IMR-90 (cell line): ENCODE measurements around the gene NR6A1. TPM values are rescaled to one million over a fixed set of nuclear protein-coding genes. Genes with fewer than 3 reads are reported as not detected.

Experiments
- ATAC-seq: fragments of 200-7000 bp; cut with Tn5 transposase; 2 replicates; pipeline ENCODE4 v1.9.1; 2020; ENCODE audit warnings: low read depth, mild to moderate bottlenecking, moderate library complexity
- BruUV-seq: library from RNA; stranded (reverse); fragments of 400-500 nt; replicated peaks from 2 replicates; lab custom pipeline; 2021; lab: Mats Ljungman, UMichigan
- CTCF ChIA-PET: fragments of 300-600 bp; formaldehyde crosslinking; extraction: SDS; loops from one replicate; lab custom pipeline; 2021; ENCODE audit warnings: antibody characterized with exemption; lab: Yijun Ruan, JAX
- POLR2A ChIA-PET: fragments of 300-600 bp; sonication (Branson Sonifier 250); formaldehyde crosslinking; loops from one replicate; lab custom pipeline; 2022; ENCODE audit warnings: antibody characterized with exemption; ENCODE audit not compliant: unreplicated experiment; lab: Charles Lee
- DNase-seq: peaks from one replicate; pipeline ENCODE4 v3.0.0; 2013
- H2AFZ ChIP-seq: replicated peaks from 2 replicates; pipeline ENCODE3; 2013; ENCODE audit warnings: low read length, mild to moderate bottlenecking; ENCODE audit not compliant: poor library complexity
- H2AK5ac ChIP-seq: 2 replicates; pipeline ENCODE4 v1.6.1; 2013; ENCODE audit warnings: low read depth, low read length, inconsistent platforms
- H2AK9ac ChIP-seq: replicated peaks from 2 replicates; pipeline ENCODE3; 2013; ENCODE audit warnings: mild to moderate bottlenecking, low read depth, low read length, moderate library complexity; ENCODE audit not compliant: poor library complexity
- H2BK120ac ChIP-seq: 2 replicates; pipeline ENCODE4 v1.6.1; 2013; ENCODE audit warnings: low read depth, low read length, inconsistent platforms
- H2BK15ac ChIP-seq: 3 replicates; pipeline ENCODE4 v1.6.1; 2013; ENCODE audit warnings: low read depth, low read length, inconsistent platforms
- H2BK20ac ChIP-seq: 2 replicates; pipeline ENCODE4 v1.6.1; 2013; ENCODE audit warnings: low read depth, mild to moderate bottlenecking, inconsistent platforms, low read length, moderate library complexity
- H2BK5ac ChIP-seq: 2 replicates; pipeline ENCODE4 v1.6.1; 2013; ENCODE audit warnings: mild to moderate bottlenecking, low read depth, low read length, inconsistent platforms; ENCODE audit not compliant: poor library complexity, severe bottlenecking
- H3K14ac ChIP-seq: replicated peaks from 2 replicates; pipeline ENCODE4 v1.6.1; 2013; ENCODE audit warnings: low read depth, low read length, inconsistent platforms
- H3K18ac ChIP-seq: 2 replicates; pipeline ENCODE4 v1.6.1; 2013; ENCODE audit warnings: low read depth, low read length, control low read depth
- H3K23ac ChIP-seq: 2 replicates; pipeline ENCODE4 v1.6.1; 2013; ENCODE audit warnings: low read depth, low read length, inconsistent platforms
- H3K27ac ChIP-seq: 2 replicates; pipeline ENCODE4 v1.5.1; 2013; ENCODE audit warnings: mild to moderate bottlenecking, control low read depth, low read length; ENCODE audit not compliant: insufficient read depth
- H3K27me3 ChIP-seq: 2 replicates; pipeline ENCODE4 v1.6.1; 2013; ENCODE audit warnings: low read length; ENCODE audit not compliant: control insufficient read depth, insufficient read depth
- H3K36me3 ChIP-seq: 2 replicates; pipeline ENCODE4 v1.6.1; 2013; ENCODE audit warnings: low read length, mixed read lengths; ENCODE audit not compliant: control insufficient read depth, insufficient read depth
- H3K4ac ChIP-seq: 2 replicates; pipeline ENCODE4 v1.6.1; 2013; ENCODE audit warnings: low read depth, low read length, inconsistent platforms
- H3K4me1 ChIP-seq: 2 replicates; pipeline ENCODE4 v1.6.1; 2013; ENCODE audit warnings: low read length, mixed read lengths; ENCODE audit not compliant: control insufficient read depth, insufficient read depth
- H3K4me2 ChIP-seq: 2 replicates; pipeline ENCODE4 v1.6.1; 2013; ENCODE audit warnings: low read depth, mild to moderate bottlenecking, control low read depth, low read length, moderate library complexity
- H3K4me3 ChIP-seq: 2 replicates; pipeline ENCODE4 v1.5.1; 2013; ENCODE audit warnings: low read depth, mild to moderate bottlenecking, control low read depth, low read length, moderate library complexity; ENCODE audit not compliant: insufficient read depth
- H3K56ac ChIP-seq: 2 replicates; pipeline ENCODE4 v1.6.1; 2013; ENCODE audit warnings: low read length, inconsistent platforms; ENCODE audit not compliant: insufficient read depth; ENCODE audit errors: extremely low read depth
- H3K79me1 ChIP-seq, 2 experiments: 2 replicates each; pipeline ENCODE4 v1.6.1; 2013; ENCODE audit warnings: low read length in 2 of 2, inconsistent platforms in 1 of 2, low read depth in 1 of 2
- H3K9ac ChIP-seq: 2 replicates; pipeline ENCODE4 v1.6.1; 2013; ENCODE audit warnings: low read depth, low read length, control low read depth
- H3K9me1 ChIP-seq: 2 replicates; pipeline ENCODE4 v1.6.1; 2013; ENCODE audit warnings: low read length, inconsistent platforms; ENCODE audit not compliant: insufficient read depth
- H3K9me3 ChIP-seq: 2 replicates; pipeline ENCODE4 v1.6.1; 2013; ENCODE audit warnings: low read length; ENCODE audit not compliant: control insufficient read depth, insufficient read depth
- H4K20me1 ChIP-seq: 2 replicates; pipeline ENCODE4 v1.6.1; 2013; ENCODE audit warnings: low read length, inconsistent platforms; ENCODE audit not compliant: insufficient read depth
- H4K5ac ChIP-seq: 2 replicates; pipeline ENCODE4 v1.6.1; 2013; ENCODE audit warnings: mild to moderate bottlenecking, low read depth, low read length, control low read depth
- H4K8ac ChIP-seq, 2 experiments: 2 replicates each; pipeline ENCODE4 v1.6.1; 2013; ENCODE audit warnings: low read depth in 2 of 2, low read length in 2 of 2, control low read depth in 1 of 2, inconsistent platforms in 1 of 2
- H4K91ac ChIP-seq: 2 replicates; pipeline ENCODE4 v1.6.1; 2013; ENCODE audit warnings: low read depth, low read length, inconsistent platforms; ENCODE audit not compliant: insufficient read depth
- CEBPB ChIP-seq: IDR thresholded peaks from 2 replicates; pipeline ENCODE4 v1.6.1; 2012; ENCODE audit warnings: low read depth, low read length, improper control_type of control experiment
- CHD1 ChIP-seq: IDR thresholded peaks from 2 replicates; pipeline ENCODE4 v1.6.1; 2012; ENCODE audit warnings: low read depth, low read length, improper control_type of control experiment
- CTCF ChIP-seq: conservative IDR thresholded peaks from 2 replicates; pipeline ENCODE4 v1.5.1; 2012; ENCODE audit warnings: mild to moderate bottlenecking, low read depth, low read length, improper control_type of control experiment
- ELK1 ChIP-seq: fragments of 150-350 bp; IDR thresholded peaks from 2 replicates; pipeline ENCODE4 v1.6.1; 2016; ENCODE audit warnings: low read depth, mild to moderate bottlenecking, low read length, moderate library complexity, borderline replicate concordance
- FOS ChIP-seq: fragments of 150-350 bp; IDR thresholded peaks from 2 replicates; pipeline ENCODE4 v1.6.1; 2016; ENCODE audit warnings: low read depth, low read length
- MXI1 ChIP-seq: IDR thresholded peaks from 2 replicates; pipeline ENCODE4 v1.6.1; 2012; ENCODE audit warnings: low read depth, mild to moderate bottlenecking, low read length, moderate library complexity, borderline replicate concordance
- POLR2A ChIP-seq: IDR thresholded peaks from 2 replicates; pipeline ENCODE4 v1.6.1; 2012; ENCODE audit warnings: mild to moderate bottlenecking, low read depth, low read length
- SMC3 ChIP-seq: fragments of 150-350 bp; IDR thresholded peaks from 2 replicates; pipeline ENCODE4 v1.6.1; 2016; ENCODE audit warnings: low read depth, mild to moderate bottlenecking, antibody characterized with exemption, low read length, moderate library complexity
- USF2 ChIP-seq: fragments of 150-350 bp; IDR thresholded peaks from 2 replicates; pipeline ENCODE4 v1.6.1; 2017; ENCODE audit warnings: mild to moderate bottlenecking, antibody characterized with exemption, low read length, low read depth
- WGBS, 2 experiments: methylation state at CpG; one replicate each; pipeline versions ENCODE4 v1.1.5 to v1.1.7; 2013; ENCODE audit warnings: missing lambda C conversion rate in 2 of 2; ENCODE audit not compliant: insufficient read length in 1 of 2; ENCODE audit errors: extremely low coverage in 2 of 2; 5-methylcytosine and 5-hydroxymethylcytosine counted together
- dilution Hi-C: fragments of 300-500 bp; cut with HindIII; formaldehyde crosslinking; loops from one replicate; pipeline ENCODE4 v1.14.3; 2018; ENCODE audit warnings: low sequenced_read_pairs; ENCODE audit not compliant: unreplicated experiment
- in situ Hi-C: fragments of 300-500 bp; cut with MboI; formaldehyde crosslinking; loops from 3 replicates; pipeline ENCODE4 v1.14.3; 2019; ENCODE audit warnings: low sequenced_read_pairs, inconsistent platforms, mixed read lengths
- intact Hi-C: fragments of 100-400 bp; cut with micrococcal nuclease; formaldehyde crosslinking; loops from 2 replicates; pipeline ENCODE4 v1.10.0; 2022
- polyA plus RNA-seq, 3 experiments: library from polyadenylated mRNA; depleted of rRNA; stranded (reverse); fragments of >200 nt; gene quantifications; 2 replicates each; pipeline ENCODE4 v1.2.3, GENCODE V29; 2012; ENCODE audit warnings: low replicate concordance in 1 of 3
- total RNA-seq: library from RNA; depleted of rRNA; stranded (reverse); fragments of >200 nt; gene quantifications from 2 replicates; pipeline ENCODE4 v1.2.3, GENCODE V29; 2012

Gene NR6A1
- total and polyA plus RNA-seq, 2 of the 4 experiments (the other 2 are of a cell fraction): 0.14 to 0.36 TPM

GRCh38 chr9:124623966-124624734 is 147.0 kb downstream of the NR6A1 start:
- H2BK120ac ChIP-seq: no peak overlapping the region
- no peaks in the 10 kb centered on the region for H3K79me1 ChIP-seq
- no peak overlapping the region for H3K27ac ChIP-seq
- H4K91ac ChIP-seq: no peak overlapping the region
- POLR2A ChIA-PET: no interaction called here
- intact Hi-C loops: no loop called here
- DNase-seq (no peak), ATAC-seq (no peak)
- H4K8ac ChIP-seq: no peak overlapping the region
- no peak overlapping the region for H4K5ac ChIP-seq
- TF ChIP-seq POLR2A (no peak), USF2 (no peak), CHD1 (no peak), CTCF (no peak), SMC3 (no peak), CEBPB (no peak), MXI1 (no peak), ELK1 (no peak), FOS (no peak)
- no peak overlapping the region for H3K56ac ChIP-seq
- dilution Hi-C loops: no loop called here
- no peak overlapping the region for H2AK5ac ChIP-seq
- no peak overlapping the region for H3K9ac ChIP-seq
- H2BK5ac ChIP-seq: no peak overlapping the region
- H3K23ac ChIP-seq: no peak overlapping the region
- H3K9me1 ChIP-seq: no peaks in the 10 kb centered on the region; the same call in 1 of the 2 replicates
- H3K9me3 ChIP-seq: no peaks in the 10 kb centered on the region
- no TSS peak for BruUV-seq
- H2BK20ac ChIP-seq: no peak overlapping the region
- H3K4me2 ChIP-seq: no peak overlapping the region
- H3K18ac ChIP-seq: no peak overlapping the region
- peaks cover 3% of the 10 kb centered on the region for H3K4me1 ChIP-seq
- no peak overlapping the region for H2AK9ac ChIP-seq
- H3K4ac ChIP-seq: no peak overlapping the region
- H3K4me3 ChIP-seq: no peak overlapping the region
- 75% methylated on average over 1 of the region's 7 CpGs; no CpG with 5 or more reads in 1 of the 2 experiments for WGBS, 2 experiments
- no peaks in the 10 kb centered on the region for H3K36me3 ChIP-seq
- no peak overlapping the region for H2AFZ ChIP-seq
- H3K14ac ChIP-seq: no peak overlapping the region
- CTCF ChIA-PET: interaction anchor here (0.6 to 1.4 kb wide), 3 partner anchors 29 to 210 kb away, joined by 3 to 6 read pairs (median 4); no protein-coding TSS in a partner anchor
- no peaks in the 10 kb centered on the region for H3K27me3 ChIP-seq
- H4K20me1 ChIP-seq: no peaks in the 10 kb centered on the region
- in situ Hi-C loops: no loop called here
- no peak overlapping the region for H2BK15ac ChIP-seq
